ENCODE data around the gene GRID1.

Gene GRID1

DNA sequence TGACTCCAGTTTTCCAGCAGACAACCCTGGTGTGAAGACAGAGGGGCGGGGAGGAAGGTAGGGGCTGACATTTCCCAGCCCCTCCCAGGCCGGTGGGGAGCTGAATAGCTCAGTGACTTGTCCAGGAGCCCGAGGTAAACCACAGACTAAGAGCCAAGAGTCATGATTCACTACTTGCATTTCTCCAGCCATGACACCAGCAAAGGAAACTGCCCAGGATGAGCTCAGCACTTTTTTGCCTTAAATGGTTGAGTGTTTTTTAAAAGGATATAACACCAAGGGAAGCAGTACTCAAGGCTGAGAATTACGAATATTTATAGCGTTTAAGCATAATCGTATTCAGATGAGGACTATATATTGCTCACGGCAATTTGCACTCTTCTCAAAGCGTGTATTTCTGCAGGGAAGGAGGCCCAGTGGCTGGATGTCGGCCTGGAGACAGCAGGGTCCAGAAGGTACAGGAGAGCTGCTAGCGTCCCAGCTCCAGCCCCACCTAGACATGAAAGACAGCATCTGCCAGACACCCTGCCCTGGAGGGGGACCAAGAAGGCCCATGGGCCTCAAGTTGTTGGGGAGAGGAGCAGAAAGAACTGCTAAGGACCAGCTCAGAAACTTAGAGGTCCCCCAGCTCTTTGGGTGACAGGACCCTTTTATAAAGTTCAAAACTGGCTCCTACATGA, 141.4 kb downstream of the GRID1 start:
- no peak for DNase-seq

DNA sequence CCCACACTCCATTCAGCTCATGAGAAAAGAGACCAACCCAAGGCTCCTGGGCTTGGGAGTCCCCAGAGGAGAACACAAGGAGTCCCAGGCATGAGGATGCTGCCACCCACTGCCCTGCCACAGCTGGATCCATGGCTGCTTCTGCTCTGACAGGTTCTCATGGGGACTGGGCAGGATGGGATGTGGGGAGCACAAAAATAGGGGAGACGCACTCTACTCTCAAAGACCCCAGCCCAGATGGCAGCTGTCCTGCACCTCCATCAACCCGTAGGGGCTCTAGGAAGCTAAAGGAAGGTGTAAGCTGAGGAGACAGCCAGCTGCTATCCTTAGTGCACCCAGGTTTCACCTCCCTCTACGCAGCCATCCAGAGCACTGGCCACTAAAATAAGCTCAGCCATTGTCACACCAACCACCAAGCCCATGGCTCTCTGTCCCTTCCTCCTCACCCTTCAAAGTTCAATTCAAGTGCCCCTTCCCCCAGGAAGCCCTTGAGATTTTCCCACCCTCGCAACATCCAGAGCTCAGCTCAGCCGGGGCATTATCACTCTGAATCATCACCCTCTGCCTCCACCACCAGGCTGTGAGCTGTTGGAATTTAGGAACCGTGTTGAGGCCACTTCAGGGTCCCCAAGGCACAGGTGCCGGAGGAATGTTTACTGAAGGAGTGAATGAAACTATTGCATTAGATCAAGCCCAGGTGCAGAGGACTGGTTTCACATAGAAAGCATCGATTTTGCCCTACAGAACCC, 142.1 kb downstream of the GRID1 start:
- no peak for DNase-seq

DNA sequence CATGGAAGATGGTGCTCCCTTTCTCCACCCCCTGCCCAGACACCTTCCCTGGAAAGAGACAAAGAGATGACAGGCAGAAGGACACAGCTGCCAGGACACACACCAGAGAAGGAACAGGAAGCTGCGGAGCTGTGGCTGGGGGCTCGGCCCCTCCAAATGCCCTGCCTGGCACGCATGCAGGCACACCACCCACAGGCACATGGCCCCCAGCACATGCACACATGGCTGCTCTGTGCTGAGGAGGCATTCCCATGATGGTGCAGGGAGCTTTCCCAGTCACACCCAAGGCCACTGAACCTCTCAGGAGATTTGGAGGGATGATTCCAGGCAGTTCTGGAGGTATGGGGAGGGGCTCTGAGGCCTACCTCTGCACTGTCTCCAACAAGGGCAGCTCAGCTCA, 143.3 kb downstream of the GRID1 start:
- no peak for DNase-seq

DNA sequence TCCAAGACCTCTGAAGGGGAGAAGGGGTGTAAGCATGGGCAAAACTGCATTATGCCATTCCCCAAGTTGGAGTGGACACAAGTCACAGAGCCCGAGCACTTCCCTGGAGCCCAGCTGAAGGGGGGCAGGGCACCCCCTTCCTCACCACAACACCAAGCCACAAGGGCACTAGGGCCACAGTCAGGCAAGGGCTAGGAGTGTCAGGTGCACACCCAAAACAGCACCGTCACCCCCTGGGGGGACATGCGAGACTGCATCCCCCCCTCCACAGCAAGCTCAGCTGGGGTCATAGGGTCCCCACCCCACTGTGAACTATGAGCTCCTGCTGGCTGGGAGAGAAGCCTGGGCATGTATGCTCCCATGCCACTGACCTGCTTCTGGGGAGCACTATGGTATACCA, 143.9 kb downstream of the GRID1 start:
- DNase-seq = no peak

DNA sequence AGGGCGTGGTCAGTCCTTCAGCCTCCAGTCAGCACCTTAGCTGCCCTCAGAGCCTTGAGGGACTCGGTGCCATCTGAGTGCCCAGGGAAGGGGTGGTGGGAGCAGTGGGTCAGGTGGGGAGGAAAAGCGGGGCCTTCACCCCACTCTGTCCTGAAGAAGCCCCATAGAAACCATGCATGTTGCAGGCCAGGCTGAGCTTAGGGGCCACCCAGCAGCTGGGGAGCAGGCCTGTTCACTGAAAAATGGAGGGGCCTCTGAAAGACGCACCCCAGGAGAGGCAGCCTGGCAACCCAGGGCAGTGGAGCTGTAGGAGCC, 144.3 kb downstream of the GRID1 start:
- no peak for DNase-seq

DNA sequence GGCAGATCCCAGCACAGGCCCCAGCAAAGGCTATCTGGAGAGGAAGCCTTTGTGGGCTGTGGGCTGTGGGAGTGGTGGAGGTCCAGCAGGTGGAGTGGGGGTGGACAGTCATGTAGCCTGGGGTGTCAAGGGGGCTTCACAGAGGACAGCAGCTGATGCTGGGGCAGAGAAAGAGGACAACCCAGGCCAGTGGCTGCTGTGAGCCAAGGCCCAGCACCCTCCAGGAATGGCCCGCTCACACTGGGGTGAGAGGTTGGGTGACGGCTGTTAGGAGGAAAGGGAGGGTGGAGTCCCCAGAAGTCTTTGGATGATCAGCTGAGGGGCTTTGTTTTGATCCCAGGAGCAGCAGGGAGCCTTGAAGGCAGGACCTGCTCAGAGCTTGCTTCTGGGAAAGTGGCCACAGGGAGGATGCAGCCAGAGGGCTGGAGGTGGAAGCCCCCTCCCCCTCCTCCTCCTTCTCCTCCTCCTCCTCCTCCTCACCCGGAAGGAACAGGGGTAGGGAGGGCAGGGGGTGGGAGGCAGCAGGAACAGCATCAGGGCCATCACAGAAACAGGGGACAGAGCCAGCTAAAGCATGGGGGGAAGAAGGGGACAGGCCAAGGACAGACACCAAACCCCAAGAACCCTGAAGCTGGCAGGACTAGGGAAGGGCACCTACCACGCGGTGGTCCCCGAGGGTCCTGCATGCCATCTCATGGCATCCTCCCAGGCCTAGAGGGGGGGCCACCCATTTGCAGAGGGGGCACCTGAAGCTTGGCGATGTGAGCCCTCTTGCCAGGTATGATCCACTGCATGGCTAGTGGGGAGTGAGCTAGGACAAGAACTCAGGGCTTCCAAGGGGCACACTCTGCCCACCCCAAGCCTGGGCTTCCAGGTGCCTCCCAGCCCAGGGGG, 144.9 kb downstream of the GRID1 start:
- no peak for DNase-seq

DNA sequence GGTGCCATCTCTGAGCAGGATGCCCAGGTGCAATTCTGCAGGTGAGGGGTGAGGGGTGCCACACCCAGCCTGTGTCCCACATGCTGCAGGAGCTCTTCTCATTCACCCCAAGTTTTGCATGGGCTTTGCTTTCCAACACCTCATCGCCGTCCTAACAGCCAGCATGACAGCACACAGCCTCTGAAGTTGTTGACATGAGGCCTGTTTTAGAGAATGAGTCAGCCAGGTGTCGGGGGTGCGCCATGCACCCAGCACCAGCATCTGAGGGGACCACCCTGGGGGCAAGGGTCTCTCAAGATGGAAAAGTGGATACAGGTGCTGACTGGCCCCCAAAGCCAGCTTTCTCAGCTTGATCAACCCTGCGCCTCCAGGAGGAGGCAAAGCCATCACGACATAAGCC, 146.0 kb downstream of the GRID1 start:
- DNase-seq = no peak

DNA sequence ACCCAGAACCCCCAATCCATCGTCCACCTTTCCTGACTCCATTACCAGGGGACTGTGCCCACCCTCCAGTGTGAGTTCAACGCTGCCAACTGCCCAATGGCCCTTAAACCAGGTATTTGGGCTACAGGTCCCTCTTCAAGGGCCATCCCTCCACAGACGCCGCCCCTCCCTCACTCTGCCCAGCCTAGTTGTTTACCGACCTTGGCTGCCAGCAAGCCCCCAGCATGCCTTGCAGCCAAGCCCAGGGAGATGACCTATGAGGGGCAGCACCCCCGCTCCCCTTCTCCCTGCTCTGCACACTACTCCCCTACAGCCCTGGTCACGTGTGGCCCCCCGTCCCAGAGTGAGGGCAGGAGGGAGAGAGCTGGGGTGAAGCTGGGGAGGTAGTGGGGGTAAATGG, 147.3 kb downstream of the GRID1 start:
- no peak for DNase-seq

DNA sequence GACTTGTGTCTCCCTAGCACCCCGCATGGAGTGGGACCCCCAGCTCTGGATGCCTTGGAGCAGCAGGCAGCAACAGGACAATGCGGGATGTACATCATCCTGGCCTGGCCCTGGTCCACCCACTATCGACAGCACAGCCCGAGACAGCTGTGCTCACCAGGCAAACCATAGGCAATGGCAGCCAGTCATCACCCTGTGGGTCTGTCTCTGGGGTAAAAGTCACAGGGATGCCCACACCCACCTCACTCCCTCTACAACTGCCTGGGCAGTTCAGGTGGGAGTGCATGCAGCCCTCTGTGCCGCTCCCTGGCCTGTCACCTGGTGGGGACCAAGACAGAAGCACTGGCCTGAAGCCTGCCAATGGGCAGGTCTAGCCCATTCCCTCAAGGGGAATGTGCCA, 147.8 kb downstream of the GRID1 start:
- DNase-seq = no peak

DNA sequence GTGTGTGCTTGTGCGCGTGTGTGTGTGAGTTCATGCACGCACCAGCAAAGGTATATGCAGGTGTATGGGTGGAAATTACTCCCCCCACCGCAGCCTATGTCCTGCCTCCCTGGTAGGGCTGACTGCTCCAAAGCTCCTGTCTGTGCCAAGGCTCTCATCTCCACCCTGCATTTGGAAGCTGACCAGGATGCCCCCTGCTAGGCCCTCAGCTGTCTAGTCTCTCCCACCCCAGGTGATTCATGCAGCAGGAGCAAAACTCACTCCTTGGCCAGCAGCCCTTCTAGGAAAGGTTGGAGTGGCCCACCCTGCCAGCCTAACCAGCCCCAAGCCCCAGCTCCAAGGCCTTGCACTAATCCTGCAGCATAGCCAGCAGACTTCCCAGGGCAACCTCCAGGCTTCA, 148.4 kb downstream of the GRID1 start:
- no peak for DNase-seq

DNA sequence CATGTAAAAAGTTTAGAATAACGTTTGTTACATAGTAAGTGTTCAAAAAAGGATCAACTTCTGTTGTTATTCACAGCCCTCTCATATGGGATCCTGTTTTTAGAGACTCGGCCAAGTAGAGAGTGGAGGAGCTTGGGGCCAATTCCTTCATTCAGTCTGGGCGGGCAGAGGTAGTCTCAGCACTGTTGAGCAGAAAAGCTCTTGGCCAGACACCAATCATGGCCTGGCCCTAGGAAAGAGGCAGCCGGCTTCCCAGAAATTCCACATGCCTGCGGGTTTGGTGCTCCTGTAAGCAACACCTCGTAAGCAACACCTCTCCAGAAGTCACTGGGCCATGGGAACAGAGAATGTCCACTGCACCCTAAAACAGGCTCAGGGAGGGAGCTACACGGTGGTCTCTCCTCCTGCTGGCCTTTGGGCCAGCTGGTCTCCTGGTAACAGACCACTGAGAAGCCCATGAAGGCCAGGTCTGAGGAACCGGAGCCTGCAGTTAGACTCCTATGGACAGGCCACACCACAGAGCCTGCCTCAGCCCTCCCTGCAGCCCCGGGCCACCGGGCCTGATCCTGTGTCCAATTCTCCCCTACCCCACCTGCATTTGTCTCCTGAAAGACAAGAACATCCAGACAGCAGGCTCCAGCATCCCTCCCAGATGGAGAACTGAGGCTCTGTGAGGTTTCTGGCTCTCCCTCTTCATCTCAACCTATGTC, 149.1 kb downstream of the GRID1 start:
- DNase-seq = no peak

DNA sequence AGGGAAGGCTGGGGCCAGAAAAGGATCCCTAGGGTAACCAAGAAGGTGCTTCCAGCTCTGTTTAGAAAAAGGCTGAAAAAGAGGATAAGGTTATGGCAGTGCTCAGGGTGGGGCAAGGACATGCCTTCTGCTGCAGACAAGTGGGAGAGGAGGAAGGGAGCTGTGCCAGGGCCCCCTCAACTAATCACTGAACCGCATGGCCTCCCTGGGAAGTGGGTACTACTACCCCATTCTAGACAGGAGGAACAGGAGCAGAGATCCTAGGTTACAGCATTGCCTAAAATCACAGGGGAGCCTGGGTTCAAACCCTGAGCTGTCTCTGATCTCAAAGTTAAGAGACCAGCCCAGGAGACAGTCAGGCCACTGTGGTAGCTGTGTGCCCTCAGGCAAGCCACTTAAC, 149.7 kb downstream of the GRID1 start:
- DNase-seq = no peak

DNA sequence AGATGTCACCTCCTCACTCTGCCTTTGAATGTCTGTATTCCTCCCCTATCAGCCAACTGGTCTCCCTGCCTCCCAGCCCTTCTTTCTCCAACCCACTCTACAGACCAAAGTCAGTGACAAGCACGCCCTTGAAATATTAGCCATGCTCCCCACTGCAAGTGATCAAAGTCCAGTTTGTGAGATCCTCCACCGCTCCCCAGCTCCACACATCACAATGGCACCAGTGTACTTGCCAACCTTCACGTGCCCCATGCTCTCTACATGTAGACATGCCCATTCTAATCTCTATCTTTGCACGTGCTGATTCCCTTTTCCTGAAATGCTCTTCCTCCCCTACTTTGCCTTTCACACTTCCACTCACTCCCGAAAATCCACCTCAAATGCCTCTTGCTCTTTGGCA, 150.9 kb downstream of the GRID1 start:
- no peak for DNase-seq

DNA sequence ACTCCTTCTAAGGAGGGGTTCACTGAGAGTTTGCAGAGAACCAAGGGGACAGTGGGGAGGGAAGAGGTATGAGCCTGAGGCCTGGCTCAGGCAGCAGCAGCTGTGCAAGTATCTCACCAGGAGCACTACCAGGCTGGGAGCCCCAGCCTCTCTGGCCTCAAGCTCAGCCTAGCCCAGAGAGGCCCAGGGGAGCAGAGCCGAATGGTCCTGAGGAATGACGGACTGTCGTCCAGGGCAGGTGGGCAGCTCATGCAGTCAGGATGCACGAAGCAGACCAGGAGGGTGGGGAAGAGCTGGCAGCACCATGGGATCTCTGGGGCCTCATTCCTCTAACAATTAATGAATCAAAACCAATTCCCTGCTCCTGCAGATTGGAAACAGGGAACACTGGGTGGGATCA, 151.5 kb downstream of the GRID1 start:
- DNase-seq = no peak

DNA sequence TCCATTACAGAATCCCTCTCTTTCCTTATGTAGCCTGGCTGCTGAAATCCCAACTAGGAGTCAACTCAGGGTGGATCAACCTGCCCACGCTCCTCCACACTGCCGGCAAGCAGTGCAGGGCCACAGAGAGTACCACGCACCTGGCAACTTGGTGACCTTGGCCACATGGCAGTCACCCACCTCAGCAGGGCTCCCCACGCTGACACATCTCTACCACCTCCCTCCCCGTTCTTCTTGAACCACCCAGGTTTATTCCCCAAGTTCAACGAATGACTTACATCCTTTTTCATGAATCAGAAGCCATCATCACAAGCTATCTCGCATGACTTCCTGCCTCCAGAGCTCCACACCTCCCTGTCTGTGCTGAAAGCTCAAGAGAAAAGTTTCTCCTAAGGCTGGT, 153.4 kb downstream of the GRID1 start:
- no peak for DNase-seq

DNA sequence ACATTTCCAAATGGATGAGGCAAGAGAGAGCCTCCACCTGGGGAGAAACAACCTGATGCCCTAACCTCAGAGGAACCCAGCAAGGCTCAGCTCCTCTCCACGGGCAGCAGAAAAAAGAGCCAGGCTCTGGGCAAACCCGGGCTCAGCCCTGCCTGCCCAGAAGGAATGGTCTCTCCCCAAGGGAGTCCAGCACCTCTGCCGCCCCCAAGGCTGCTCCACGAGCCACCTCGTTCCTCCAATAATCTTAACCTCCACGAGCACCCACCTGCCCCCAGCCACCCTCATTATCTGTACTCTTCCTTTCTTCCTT, 154.2 kb downstream of the GRID1 start:
- no peak for DNase-seq

DNA sequence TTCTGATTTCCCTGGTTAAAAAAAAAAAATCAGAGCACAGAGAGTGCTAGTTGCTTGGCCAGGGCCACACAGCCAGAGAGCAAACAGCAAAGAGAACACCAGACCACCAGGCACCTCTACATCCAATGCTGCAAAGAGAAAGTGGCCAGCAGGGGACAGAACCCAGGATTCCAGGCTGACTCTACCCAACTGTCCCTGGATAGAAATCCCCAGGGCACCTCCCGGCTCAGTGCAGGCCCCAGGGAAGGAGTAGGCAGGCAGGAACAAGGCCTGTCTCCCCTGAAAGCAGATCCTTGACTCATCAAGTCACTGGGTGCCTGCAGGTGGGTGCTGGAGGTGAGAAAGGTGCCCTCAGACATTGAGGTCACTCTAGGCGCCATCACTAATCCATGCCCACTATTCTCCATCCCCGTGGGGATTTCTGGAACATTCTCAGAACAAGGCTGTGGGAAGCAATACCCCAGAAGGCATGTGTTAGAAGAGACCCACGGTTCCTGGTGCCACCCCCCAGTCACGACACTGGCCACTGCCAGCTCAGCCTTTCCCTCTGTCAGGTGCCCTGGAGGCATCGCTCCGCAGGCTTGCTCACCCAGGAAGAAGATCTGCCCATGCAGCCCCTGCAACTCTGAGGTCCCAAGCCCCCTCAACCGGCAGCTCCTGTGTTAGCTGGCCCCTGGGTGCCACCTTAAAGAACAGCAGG, 154.8 kb downstream of the GRID1 start:
- DNase-seq = no peak

DNA sequence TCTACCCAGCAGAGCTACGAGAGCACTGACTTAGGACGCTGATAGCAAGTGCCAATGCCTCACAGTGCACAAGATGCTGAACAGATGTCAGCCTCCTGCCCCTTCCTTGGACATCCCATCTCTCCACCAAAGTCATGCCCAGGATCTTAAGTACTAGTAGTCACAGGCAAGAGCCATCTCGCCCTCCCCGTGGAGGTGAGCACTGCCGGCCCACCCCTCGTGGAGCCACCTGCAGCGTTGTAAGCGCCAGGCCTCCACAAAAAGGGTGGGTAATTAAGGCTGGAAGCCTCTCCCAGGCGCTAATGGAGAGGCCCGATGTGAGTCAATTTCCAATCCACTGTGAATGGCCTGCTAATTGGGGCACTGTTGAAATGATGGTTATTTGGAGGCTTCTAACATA, 156.2 kb downstream of the GRID1 start:
- no peak for DNase-seq

DNA sequence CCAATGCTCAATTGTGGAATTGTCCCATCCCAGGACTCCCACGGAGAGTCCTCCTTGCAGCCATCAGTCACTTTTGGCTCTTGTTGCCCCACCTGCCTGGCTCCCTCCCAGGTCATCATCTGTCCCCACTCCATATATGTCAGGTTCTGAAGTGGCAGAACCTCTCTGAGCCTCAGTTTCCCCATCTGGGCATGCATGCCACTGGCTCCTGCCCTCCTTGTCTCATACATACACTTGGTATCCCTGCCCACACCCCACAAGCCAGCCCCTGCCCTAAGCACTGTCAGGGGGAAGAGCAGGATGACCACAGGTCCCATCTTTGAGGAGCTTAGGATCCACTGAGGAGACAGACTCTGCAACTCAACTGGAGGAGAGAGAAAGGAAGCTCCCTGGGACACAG, 156.9 kb downstream of the GRID1 start:
- no peak for DNase-seq

DNA sequence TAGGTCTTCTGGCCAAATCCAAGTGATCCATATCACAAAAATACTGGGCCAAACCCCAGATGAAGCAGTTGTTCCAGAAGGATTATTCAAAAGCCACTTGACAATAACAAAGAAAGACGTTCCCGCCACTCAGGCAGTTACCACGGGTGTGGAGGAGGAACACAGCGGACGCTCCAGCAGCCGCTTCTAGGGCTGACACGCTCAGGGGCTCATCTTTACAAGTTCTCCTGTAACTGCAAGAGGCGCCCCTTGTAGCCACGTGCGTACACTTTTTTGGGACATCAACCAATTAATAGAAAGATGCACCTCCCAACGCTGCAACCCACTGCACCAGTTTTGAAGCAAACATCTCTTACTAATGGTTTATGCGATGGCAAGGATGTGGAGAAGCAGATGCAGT, 159.4 kb downstream of the GRID1 start:
- DNase-seq = no peak

DNA sequence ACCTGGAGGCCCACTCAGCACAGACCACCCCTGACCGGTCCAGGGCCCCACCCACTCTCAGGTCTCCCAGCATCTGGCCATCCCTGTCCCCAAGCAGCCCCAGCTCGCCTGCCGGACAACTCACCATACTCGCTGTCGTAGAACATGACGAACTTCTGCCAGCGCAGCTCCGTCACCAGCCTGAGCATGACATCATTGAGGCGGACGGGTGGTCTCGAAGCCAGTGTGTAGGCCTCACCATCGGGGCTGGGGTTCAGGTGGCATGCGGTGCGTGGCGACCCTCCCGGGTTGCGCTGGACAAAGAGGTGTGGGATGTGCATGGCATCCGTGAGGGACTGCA, 160.4 kb downstream of the GRID1 start:
- no peak for DNase-seq

DNA sequence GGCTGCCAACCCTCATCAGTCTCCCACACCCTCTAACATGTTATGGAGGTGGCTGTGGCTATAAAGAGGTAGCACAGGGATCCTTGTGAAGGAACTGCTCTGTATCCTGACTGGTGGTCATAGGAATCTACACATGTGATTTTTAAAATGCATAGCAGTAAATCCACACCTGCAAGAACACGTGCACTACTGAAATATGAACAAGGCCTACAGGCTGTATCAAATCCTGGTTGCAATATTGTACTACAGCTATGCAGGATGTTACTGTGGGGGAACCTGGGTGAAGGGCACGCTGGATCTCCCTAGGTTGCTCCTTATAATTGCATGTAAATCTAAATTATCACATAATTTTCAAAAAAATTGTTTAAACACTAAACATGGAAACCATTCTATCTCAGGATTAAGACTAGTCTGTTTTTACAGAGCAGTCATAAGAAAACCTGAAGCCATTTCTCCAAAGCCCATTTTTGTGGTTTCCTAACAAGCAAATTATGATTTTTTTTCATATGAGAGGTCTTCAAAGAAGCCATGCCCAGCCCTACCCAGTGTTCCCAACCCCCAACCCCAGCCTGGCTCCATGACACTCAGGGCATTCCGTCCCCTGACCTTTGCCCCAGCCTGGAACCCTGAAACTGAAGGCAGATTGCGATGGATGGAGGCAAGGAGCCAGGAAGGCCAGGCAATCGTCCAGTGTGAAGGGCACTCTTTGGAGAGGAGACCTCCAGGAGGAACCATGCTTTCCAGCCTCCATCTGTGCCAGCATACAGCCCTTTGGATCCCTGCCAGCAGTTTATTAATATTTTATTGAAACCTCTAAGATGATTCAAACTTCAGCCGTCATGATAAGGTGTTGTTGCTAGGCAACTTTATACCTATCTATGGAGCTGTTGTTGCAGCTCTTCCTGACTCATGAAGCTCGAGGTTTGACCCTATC, 161.0 kb downstream of the GRID1 start:
- no peak for DNase-seq
